GM12878 (cell line): ENCODE results near the gene NCKAP5L. TPM values are rescaled to one million over a fixed set of nuclear protein-coding genes. Genes with fewer than 3 reads are reported as not detected.

Source experiments
- ATAC-seq: fragments of 200-7000 bp; cut with Tn5 transposase; 3 replicates; pipeline ENCODE4 v1.9.1; 2020; ENCODE audit warnings: mild to moderate bottlenecking, moderate library complexity
- BruUV-seq: library from RNA; stranded (reverse); fragments of 400-500 nt; replicated peaks from 2 replicates; lab custom pipeline; 2021; lab: Mats Ljungman, UMichigan
- CTCF ChIA-PET: fragments of 300-600 bp; sonication (Branson Sonifier 250); formaldehyde crosslinking; extraction: SDS; loops from one replicate; lab custom pipeline; 2021; ENCODE audit warnings: inconsistent platforms; lab: Yijun Ruan, JAX
- POLR2A ChIA-PET: fragments of 350-600 bp; formaldehyde crosslinking; extraction: SDS; loops from one replicate; lab custom pipeline; 2021; ENCODE audit warnings: inconsistent platforms; lab: Charles Lee
- RAD21 ChIA-PET: fragments of 300-600 bp; sonication (Branson Sonifier 250); formaldehyde crosslinking; loops from one replicate; lab custom pipeline; 2023; ENCODE audit warnings: antibody characterized with exemption; ENCODE audit not compliant: unreplicated experiment; lab: Charles Lee
- SMC1A ChIA-PET: fragments of 300-600 bp; sonication (Branson Sonifier 250); formaldehyde crosslinking; loops from one replicate; lab custom pipeline; 2023; ENCODE audit not compliant: unreplicated experiment, uncharacterized antibody; lab: Charles Lee
- DNase-seq: peaks from one replicate; pipeline ENCODE4 v3.0.0-alpha.2; 2011; ENCODE audit warnings: low read depth, low spot score
- FAIRE-seq: peaks from 3 replicates; lab custom pipeline; 2011; peaks lifted over from hg19 to GRCh38; lab: Jason Lieb, UNC
- H2AFZ ChIP-seq: 2 replicates; pipeline ENCODE4 v1.6.0; 2011; ENCODE audit warnings: low read depth, low read length, control low read depth; ENCODE audit not compliant: control insufficient read depth
- H3K27ac ChIP-seq: 2 replicates; pipeline ENCODE4 v1.5.1; 2011; ENCODE audit warnings: control low read depth; ENCODE audit not compliant: control insufficient read depth, insufficient read depth
- H3K27me3 ChIP-seq, 2 experiments: replicated peaks in 1 of 2; 2 replicates each; pipeline versions ENCODE4 v1.6.0 to v1.6.1; 2011; ENCODE audit warnings: low read length in 1 of 2; ENCODE audit not compliant: control insufficient read depth in 2 of 2, insufficient read depth in 2 of 2
- H3K36me3 ChIP-seq, 2 experiments: 2 replicates each; pipeline ENCODE4 v1.5.1; 2011; ENCODE audit warnings: low read length in 1 of 2; ENCODE audit not compliant: control insufficient read depth in 2 of 2, insufficient read depth in 2 of 2
- H3K4me1 ChIP-seq: 2 replicates; pipeline ENCODE4 v1.6.1; 2011; ENCODE audit warnings: mild to moderate bottlenecking, low read length, moderate library complexity, mixed read lengths; ENCODE audit not compliant: control insufficient read depth, insufficient read depth
- H3K4me2 ChIP-seq: 2 replicates; pipeline ENCODE4 v1.6.0; 2011; ENCODE audit warnings: control low read depth; ENCODE audit not compliant: control insufficient read depth, insufficient read depth
- H3K4me3 ChIP-seq: fragments of 200-600 bp; sonication (generic); 2 replicates; pipeline ENCODE4 v1.5.1; 2016
- H3K79me2 ChIP-seq: 2 replicates; pipeline ENCODE4 v1.6.0; 2011; ENCODE audit warnings: low read length; ENCODE audit not compliant: control insufficient read depth, insufficient read depth
- H3K9ac ChIP-seq: 2 replicates; pipeline ENCODE4 v1.8.0; 2011; ENCODE audit warnings: low read length, control low read depth, mixed read lengths; ENCODE audit not compliant: control insufficient read depth, insufficient read depth
- H3K9me3 ChIP-seq: replicated peaks from 3 replicates; pipeline ENCODE4 v1.5.1; 2011; ENCODE audit warnings: mild to moderate bottlenecking, low read length; ENCODE audit not compliant: control insufficient read depth, insufficient read depth
- H4K20me1 ChIP-seq: 2 replicates; pipeline ENCODE4 v1.6.0; 2011; ENCODE audit not compliant: control insufficient read depth, insufficient read depth
- EGR1 ChIP-seq, 2 experiments: IDR thresholded peaks; 1 replicate in 1 of 2; 2 replicates in 1 of 2; pipeline ENCODE4 v1.6.1; 2011 to 2012; ENCODE audit warnings: low read depth in 2 of 2, low read length in 2 of 2, borderline replicate concordance in 1 of 2, mild to moderate bottlenecking in 1 of 2, moderate library complexity in 1 of 2
- PKNOX1 ChIP-seq: fragments of 450-650 bp; IDR thresholded peaks from 2 replicates; pipeline ENCODE4 v1.6.1; 2016; ENCODE audit warnings: mild to moderate bottlenecking
- POLR2AphosphoS2 ChIP-seq: IDR thresholded peaks from 2 replicates; pipeline ENCODE4 v1.6.1; 2011; ENCODE audit warnings: low read depth, mild to moderate bottlenecking, low read length, improper control_type of control experiment, moderate library complexity
- STAT1 ChIP-seq: fragments of 450-650 bp; conservative IDR thresholded peaks from 2 replicates; pipeline ENCODE4 v1.6.1; 2014; ENCODE audit warnings: antibody characterized with exemption, mild to moderate bottlenecking
- YBX1 ChIP-seq: fragments of 450-650 bp; IDR thresholded peaks from 2 replicates; pipeline ENCODE4 v1.6.1; 2016; ENCODE audit warnings: antibody characterized with exemption
- WGBS: methylation state at CpG from one replicate; pipeline ENCODE4 v1.1.6; 2016; ENCODE audit warnings: low lambda C conversion rate; ENCODE audit not compliant: insufficient replicate concordance, insufficient coverage; ENCODE audit errors: missing lambda C conversion rate; 5-methylcytosine and 5-hydroxymethylcytosine counted together
- in situ Hi-C: fragments of 300-500 bp; cut with MboI; formaldehyde crosslinking; loops from 9 replicates; pipeline ENCODE4 v1.14.3; 2018; ENCODE audit warnings: mixed read lengths
- intact Hi-C: fragments of 100-400 bp; cut with micrococcal nuclease; formaldehyde crosslinking; loops from one replicate; pipeline ENCODE4 v1.14.2; 2022; ENCODE audit not compliant: unreplicated experiment
- polyA plus RNA-seq, 11 experiments: library from polyadenylated mRNA; depleted of rRNA in 4 of 11; unstranded in 6 of 11; stranded (reverse) in 5 of 11; fragments of >200 nt; fragmentation: Nextera tagmentation in 4 of 11; fragmentation: Illumina TruSeq in 1 of 11; extraction: Ambion mirVana in 4 of 11; extraction: Trizol in 1 of 11; gene quantifications; 1 replicate in 1 of 11; 2 replicates in 10 of 11; pipeline versions ENCODE4 v1.2.1 to v1.2.3, GENCODE V29; 2011 to 2016; ENCODE audit warnings: inconsistent platforms in 2 of 11, missing spikeins in 2 of 11, low read depth in 1 of 11
- total RNA-seq, 4 experiments: library from RNA; depleted of rRNA in 3 of 4; stranded (reverse); fragments of >200 nt in 3 of 4; fragmentation: Illumina TruSeq in 1 of 4; extraction: Trizol in 1 of 4; gene quantifications; 2 replicates each; pipeline versions ENCODE4 v1.2.1 to v1.2.3, GENCODE V29; 2013 to 2021
- TF ChIP-seq, protein P1 (sequence below): IDR thresholded peaks from 2 replicates; pipeline ENCODE4 v1.6.1; 2011; ENCODE audit warnings: mild to moderate bottlenecking, low read depth, low read length, moderate library complexity; ENCODE audit not compliant: insufficient replicate concordance

The NCKAP5L gene
- total and polyA plus RNA-seq, 10 of the 15 experiments (the other 5 are each of a cell fraction or from before 2014, with no cell fraction given) = 0.03 to 15.8 (median 4.4) TPM

DNA sequence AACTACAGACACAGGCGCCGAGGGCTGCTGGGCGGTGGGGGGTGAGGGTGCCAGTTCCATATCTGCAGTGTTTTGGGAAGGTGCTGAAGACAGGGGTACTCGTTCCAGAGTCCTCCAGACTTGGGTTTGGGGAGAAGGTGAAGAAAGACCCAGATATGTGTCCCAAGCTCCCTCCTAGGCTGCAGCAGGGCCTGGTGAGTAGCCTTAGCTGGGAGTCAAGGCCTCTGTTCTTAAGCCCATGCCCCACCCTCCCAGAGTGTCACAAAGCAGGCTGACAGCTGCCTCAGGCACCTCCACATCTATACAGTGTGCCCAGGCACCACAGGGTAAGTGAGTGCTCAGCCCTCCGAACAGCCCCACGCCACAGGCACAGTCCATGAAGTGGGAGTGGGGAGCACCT is 4.3 kb downstream of the NCKAP5L start:
- Histone ChIP-seq H4K20me1 (0 out of 2 replicates have a peak, but pooled peaks cover 3% of the 10 kb centered on the region), H2AFZ (no peak overlapping the region), H3K4me3 (no peak overlapping the region), H3K79me2 (peaks cover 25% of the 10 kb centered on the region), H3K27ac (no peak overlapping the region), H3K27me3 (no peaks in the 10 kb centered on the region), H3K9ac (no peak overlapping the region; the same call in 1 of the 2 replicates), H3K9me3 (no peaks in the 10 kb centered on the region), H3K36me3 (no peaks in the 10 kb centered on the region; a peak in 1 of 4 replicates), H3K4me2 (no peak overlapping the region), H3K4me1 (peaks cover 41% of the 10 kb centered on the region)
- ChIA-PET CTCF (interaction anchor here (1.1 kb wide), 1 partner anchor 15 kb away, joined by 3 read pairs; no protein-coding TSS in a partner anchor), SMC1A (interaction anchor here (1.1 kb wide), 1 partner anchor 12 kb away, joined by 4 read pairs; no protein-coding TSS in a partner anchor), POLR2A (no interaction called here), RAD21 (no interaction called here)
- in situ Hi-C loops = no loop called here
- WGBS = 78% methylated on average over 6 of the region's 6 CpGs
- intact Hi-C loops = no loop called here
- ATAC-seq (no peak), DNase-seq (no peak), FAIRE-seq (no peak)
- no peak for TF ChIP-seq EGR1 (IDR thresholded peaks at IDR 0.05; ENCODE audit: borderline replicate concordance in 1 of 2, low read depth in 2 of 2, low read length in 2 of 2)
- no TSS peak for BruUV-seq

DNA sequence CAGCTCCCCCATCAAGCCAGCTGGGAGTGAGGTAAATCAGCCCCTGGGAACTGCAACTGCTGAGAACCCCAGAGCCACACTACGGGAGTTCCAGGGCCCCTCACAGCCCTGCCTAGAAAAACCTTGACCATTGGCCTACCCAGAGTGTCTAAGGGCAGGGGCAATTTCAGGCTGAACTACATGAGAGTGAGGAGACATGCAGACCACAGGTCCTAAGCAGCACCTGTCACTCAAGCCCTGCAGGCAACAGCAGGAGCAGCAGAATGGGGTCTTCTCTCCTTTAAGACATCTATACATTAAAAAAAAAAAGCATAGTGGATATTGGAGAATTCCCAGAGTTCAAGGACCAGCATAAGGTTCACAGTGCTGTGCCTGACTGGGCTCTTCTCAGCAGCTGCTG is 4.9 kb downstream of the NCKAP5L start:
- in situ Hi-C loops = no loop called here
- ChIA-PET RAD21 (no interaction called here), CTCF (no interaction called here), POLR2A (no interaction called here), SMC1A (interaction anchor here (1.1 kb wide), 1 partner anchor 11 kb away, joined by 4 read pairs; no protein-coding TSS in a partner anchor)
- intact Hi-C loops = no loop called here
- peaks cover 37% of the 10 kb centered on the region for H3K4me1 ChIP-seq
- H3K36me3 ChIP-seq = no peaks in the 10 kb centered on the region; a peak in 1 of 4 replicates
- H3K27ac ChIP-seq = no peak overlapping the region
- 41% methylated on average over 1 of the region's 1 CpG for WGBS
- no peak overlapping the region for H3K9ac ChIP-seq
- 0 out of 2 replicates have a peak, but pooled peaks cover 3% of the 10 kb centered on the region for H4K20me1 ChIP-seq
- H3K79me2 ChIP-seq = peaks cover 25% of the 10 kb centered on the region
- no peak overlapping the region for H2AFZ ChIP-seq
- TF ChIP-seq YBX1 (no peak), POLR2AphosphoS2 (no peak), PKNOX1 (peak; percentile 72), STAT1 (no peak)
- TF ChIP-seq, protein P1, sequence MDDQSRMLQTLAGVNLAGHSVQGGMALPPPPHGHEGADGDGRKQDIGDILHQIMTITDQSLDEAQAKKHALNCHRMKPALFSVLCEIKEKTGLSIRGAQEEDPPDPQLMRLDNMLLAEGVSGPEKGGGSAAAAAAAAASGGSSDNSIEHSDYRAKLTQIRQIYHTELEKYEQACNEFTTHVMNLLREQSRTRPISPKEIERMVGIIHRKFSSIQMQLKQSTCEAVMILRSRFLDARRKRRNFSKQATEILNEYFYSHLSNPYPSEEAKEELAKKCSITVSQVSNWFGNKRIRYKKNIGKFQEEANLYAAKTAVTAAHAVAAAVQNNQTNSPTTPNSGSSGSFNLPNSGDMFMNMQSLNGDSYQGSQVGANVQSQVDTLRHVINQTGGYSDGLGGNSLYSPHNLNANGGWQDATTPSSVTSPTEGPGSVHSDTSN = peak; percentile 50
- no TSS peak for BruUV-seq
- no peak for FAIRE-seq
- H3K9me3 ChIP-seq = no peaks in the 10 kb centered on the region
- H3K27me3 ChIP-seq = no peaks in the 10 kb centered on the region
- no peak for DNase-seq
- ATAC-seq = no peak
- H3K4me3 ChIP-seq = no peak overlapping the region
- H3K4me2 ChIP-seq = no peak overlapping the region
